Astrocyte (in vitro differentiated cells and primary cell): Measurements from ENCODE around the gene PHF12. TPM values are rescaled to one million over a fixed set of nuclear protein-coding genes. Genes with fewer than 3 reads are reported as not detected.

Source experiments
- microRNA-seq: library from miRNA; unstranded; fragments of <30 nt; microRNA quantifications from one replicate; pipeline ENCODE4 v1.2.0, GENCODE V29; 2020
- total RNA-seq: library from RNA; stranded (reverse); gene quantifications from 2 replicates; pipeline ENCODE4 v1.2.1, GENCODE V29; 2021

PHF12 gene
- total RNA-seq, 1 donor from 2014 or later = 41.6 TPM

Small RNA genes within 50 kb of the gene (microRNA-seq; reads per million reads assigned to microRNA genes)
- gene MIR451B = not detected

Other genes starting within 250 kb of the PHF12 start
- 2.7 and 3.4 TPM in 2 replicates for gene PROCA1, start 239.6 kb downstream of the PHF12 start, total RNA-seq
- gene RAB34, start 233.7 kb downstream of the PHF12 start, total RNA-seq = 145 and 150 TPM in 2 replicates
- gene RPL23A, start 231.5 kb downstream of the PHF12 start, total RNA-seq = 901 and 1,068 TPM in 2 replicates
- gene TLCD1, start 225.3 kb downstream of the PHF12 start, total RNA-seq = 24.6 and 25.1 TPM in 2 replicates
- 4.3 TPM in 2 replicates for gene NEK8, start 222.7 kb downstream of the PHF12 start, total RNA-seq
- 132 and 143 TPM in 2 replicates for gene TRAF4, start 207.5 kb downstream of the PHF12 start, total RNA-seq
- 51.4 and 53.0 TPM in 2 replicates for gene FAM222B, start 108.7 kb downstream of the PHF12 start, total RNA-seq
- gene ERAL1, start 96.5 kb downstream of the PHF12 start, total RNA-seq = 38.2 and 38.4 TPM in 2 replicates
- 84.4 and 87.3 TPM in 2 replicates for gene FLOT2, start 53.8 kb downstream of the PHF12 start, total RNA-seq
- gene DHRS13, start 48.4 kb downstream of the PHF12 start, total RNA-seq = 4.3 and 4.5 TPM in 2 replicates
- not detected in 2 replicates for gene SEZ6, start 54.5 kb upstream of the PHF12 start, total RNA-seq
- 1.8 and 2.6 TPM in 2 replicates for gene PIPOX, start 91.6 kb upstream of the PHF12 start, total RNA-seq
- 35.5 and 45.9 TPM in 2 replicates for gene MYO18A, start 228.9 kb upstream of the PHF12 start, total RNA-seq